HepG2 (cell line): ENCODE measurements around the gene SMTNL1. TPM values are rescaled to one million over a fixed set of nuclear protein-coding genes. Genes with fewer than 3 reads are reported as not detected.
A peak's percentile ranks its signal among the peaks of the same experiment; 100 is the strongest.

Experiments used
- ATAC-seq: fragments of 200-7000 bp; cut with Tn5 transposase; 3 replicates; pipeline ENCODE4 v1.9.1; 2020; ENCODE audit warnings: mild to moderate bottlenecking, moderate library complexity
- BruUV-seq: library from RNA; stranded (reverse); fragments of 400-500 nt; replicated peaks from 2 replicates; lab custom pipeline; 2021; lab: Mats Ljungman, UMichigan
- CTCF ChIA-PET: fragments of 300-600 bp; formaldehyde crosslinking; extraction: SDS; loops from one replicate; lab custom pipeline; 2021; ENCODE audit warnings: low total read pairs, inconsistent platforms, low intra/inter-chr PET ratio; lab: Yijun Ruan, JAX
- POLR2A ChIA-PET: fragments of 350-600 bp; sonication (Branson Sonifier 250); formaldehyde crosslinking; loops from one replicate; lab custom pipeline; 2020; ENCODE audit warnings: antibody characterized with exemption, inconsistent platforms; lab: Yijun Ruan, JAX
- DNase-seq: peaks from one replicate; pipeline ENCODE4 v3.0.0-alpha.2; 2015; ENCODE audit warnings: low spot score
- FAIRE-seq: peaks from 3 replicates; lab custom pipeline; 2011; peaks lifted over from hg19 to GRCh38; lab: Jason Lieb, UNC
- H2AFZ ChIP-seq: one replicate; pipeline ENCODE4 v1.6.1; 2011; ENCODE audit warnings: low read length, inconsistent platforms
- H3K27ac ChIP-seq: fragments of 300-600 bp; 3 replicates; pipeline ENCODE4 v1.8.0; 2011; ENCODE audit warnings: mixed run types, mild to moderate bottlenecking, mixed read lengths, low read length, inconsistent platforms; ENCODE audit not compliant: insufficient read depth; ENCODE audit errors: extremely low read length
- H3K27me3 ChIP-seq, 2 experiments: fragments of 200-600 bp in 1 of 2; 2 replicates in 1 of 2; 3 replicates in 1 of 2; pipeline versions ENCODE4 v1.6.0 to v1.8.0; 2011; ENCODE audit warnings: low read length in 2 of 2, mild to moderate bottlenecking in 2 of 2, moderate library complexity in 2 of 2, inconsistent platforms in 1 of 2; ENCODE audit not compliant: insufficient read depth in 2 of 2, control insufficient read depth in 1 of 2
- H3K36me3 ChIP-seq, 2 experiments: fragments of 200-600 bp in 1 of 2; replicated peaks in 1 of 2; 2 replicates in 1 of 2; 3 replicates in 1 of 2; pipeline versions ENCODE4 v1.5.1 to v1.8.0; 2011; ENCODE audit warnings: low read length in 2 of 2, inconsistent platforms in 1 of 2; ENCODE audit not compliant: insufficient read depth in 2 of 2, control insufficient read depth in 1 of 2
- H3K4me1 ChIP-seq: 2 replicates; pipeline ENCODE4 v1.5.1; 2012; ENCODE audit warnings: low read length, inconsistent platforms; ENCODE audit not compliant: insufficient read depth
- H3K4me2 ChIP-seq: 2 replicates; pipeline ENCODE4 v1.6.0; 2011; ENCODE audit warnings: low read depth, low read length, inconsistent platforms
- H3K4me3 ChIP-seq, 3 experiments: fragments of 200-600 bp in 1 of 3; sonication (generic), shearing (Covaris generic) in 1 of 3; replicated peaks in 1 of 3; 2 replicates each; pipeline ENCODE4 v1.5.1; 2011 to 2016; ENCODE audit warnings: low read length in 3 of 3, inconsistent platforms in 2 of 3, low read depth in 2 of 3, mild to moderate bottlenecking in 2 of 3, control low read depth in 1 of 3, mixed read lengths in 1 of 3; ENCODE audit not compliant: insufficient read depth in 1 of 3
- H3K79me2 ChIP-seq: one replicate; pipeline ENCODE4 v1.6.1; 2011; ENCODE audit warnings: low read length, inconsistent platforms; ENCODE audit not compliant: insufficient read depth
- H3K9ac ChIP-seq: 2 replicates; pipeline ENCODE4 v1.6.0; 2011; ENCODE audit warnings: mild to moderate bottlenecking, low read depth, low read length, inconsistent platforms; ENCODE audit not compliant: insufficient read depth
- H3K9me3 ChIP-seq: 2 replicates; pipeline ENCODE4 v1.5.1; 2012; ENCODE audit warnings: mild to moderate bottlenecking, low read length
- H4K20me1 ChIP-seq: 2 replicates; pipeline ENCODE4 v1.6.0; 2011; ENCODE audit warnings: inconsistent platforms, mild to moderate bottlenecking, low read length, moderate library complexity; ENCODE audit not compliant: insufficient read depth
- ATF4 ChIP-seq, 2 experiments: fragments of 450-650 bp in 1 of 2; sonication (generic) in 1 of 2; formaldehyde crosslinking; IDR thresholded peaks; 2 replicates each; pipeline versions ENCODE4 v1.5.0 to v1.8.0; 2020 to 2022; ENCODE audit warnings: mild to moderate bottlenecking in 1 of 2, missing genetic modification reagents in 1 of 2
- CEBPB ChIP-seq: IDR thresholded peaks from 2 replicates; pipeline ENCODE4 v1.6.1; 2011; ENCODE audit warnings: low read depth, low read length, improper control_type of control experiment, borderline replicate concordance
- CREM ChIP-seq, 2 experiments: sonication (generic) in 1 of 2; formaldehyde crosslinking in 1 of 2; IDR thresholded peaks; 2 replicates each; pipeline versions ENCODE4 v1.4.0 to v1.6.1; 2016 to 2020; ENCODE audit warnings: antibody characterized with exemption in 1 of 2, mild to moderate bottlenecking in 1 of 2, missing genetic modification reagents in 1 of 2
- PAWR ChIP-seq: sonication (generic); formaldehyde crosslinking; IDR thresholded peaks from 2 replicates; pipeline ENCODE4 v1.4.0; 2020; ENCODE audit warnings: missing genetic modification reagents, mild to moderate bottlenecking, borderline replicate concordance
- SMAD9 ChIP-seq: sonication (generic); formaldehyde crosslinking; IDR thresholded peaks from 2 replicates; pipeline ENCODE4 v1.5.1; 2020; ENCODE audit warnings: mild to moderate bottlenecking, missing genetic modification reagents
- SMARCE1 ChIP-seq: fragments of 450-650 bp; IDR thresholded peaks from 2 replicates; pipeline ENCODE4 v1.6.1; 2017; ENCODE audit warnings: borderline replicate concordance
- ZBTB49 ChIP-seq: sonication (generic); formaldehyde crosslinking; IDR thresholded peaks from 2 replicates; pipeline ENCODE4 v1.4.0; 2020; ENCODE audit warnings: missing genetic modification reagents, borderline replicate concordance
- ZNF101 ChIP-seq: sonication (generic); formaldehyde crosslinking; IDR thresholded peaks from 2 replicates; pipeline ENCODE4 v1.4.0; 2020; ENCODE audit warnings: mild to moderate bottlenecking, low read depth, missing genetic modification reagents, borderline replicate concordance
- ZNF136 ChIP-seq: sonication (generic); formaldehyde crosslinking; IDR thresholded peaks from 2 replicates; pipeline ENCODE4 v1.8.1; 2022; ENCODE audit warnings: low read depth, mild to moderate bottlenecking, moderate library complexity, missing genetic modification reagents
- ZNF30 ChIP-seq: sonication (generic); formaldehyde crosslinking; IDR thresholded peaks from 2 replicates; pipeline ENCODE4 v1.5.0; 2020; ENCODE audit warnings: mild to moderate bottlenecking, missing genetic modification reagents
- WGBS: methylation state at CpG from one replicate; pipeline ENCODE4 v1.1.6; 2017; ENCODE audit warnings: low lambda C conversion rate; 5-methylcytosine and 5-hydroxymethylcytosine counted together
- in situ Hi-C: cut with HindIII; loops from 2 replicates; pipeline ENCODE4 v1.10.0; 2017; ENCODE audit warnings: low pct_unique_long_range_greater_than_20kb; ENCODE audit not compliant: extremely low pct_ligation_motif_present
- intact Hi-C: fragments of 100-400 bp; cut with micrococcal nuclease; formaldehyde crosslinking; loops from one replicate; pipeline ENCODE4 v1.10.0; 2022; ENCODE audit not compliant: unreplicated experiment
- polyA plus RNA-seq, 8 experiments: library from polyadenylated mRNA; depleted of rRNA in 3 of 8; stranded (reverse) in 7 of 8; unstranded in 1 of 8; fragments of >200 nt; fragmentation: Illumina TruSeq in 4 of 8; extraction: Trizol in 4 of 8; gene quantifications; 2 replicates each; pipeline versions ENCODE4 v1.2.1 to v1.2.3, GENCODE V29; 2011 to 2016; ENCODE audit warnings: low read depth in 4 of 8, missing spikeins in 1 of 8, mixed read lengths in 1 of 8; ENCODE audit not compliant: insufficient read depth in 1 of 8
- total RNA-seq, 5 experiments: library from RNA; depleted of rRNA; stranded (reverse); fragments of >200 nt; fragmentation: Illumina TruSeq; extraction: Trizol; gene quantifications; 2 replicates each; pipeline ENCODE4 v1.2.3, GENCODE V29; 2016; ENCODE audit warnings: low read depth in 1 of 5

SMTNL1 gene
- total and polyA plus RNA-seq, 2 of the 13 experiments (the other 11 are each of a cell fraction or from before 2014, with no cell fraction given), result 0.04 TPM; not detected in 1

- peak in 1 of 2 experiments; percentile 79; a peak in 2 of 4 replicates for TF ChIP-seq ATF4 (CRISPR knock-in tag; IDR thresholded peaks at IDR 0.05)
Observed at GRCh38 chr11:57552479-57552878, 15.1 kb downstream of the SMTNL1 start (continued).

GRCh38 chr11:57555393-57555792 is 18.0 kb downstream of the SMTNL1 start:
- WGBS, result 80% methylated on average over 2 of the region's 2 CpGs
- POLR2A ChIA-PET, result no interaction called here
- no TSS peak for BruUV-seq

GRCh38 chr11:57556041-57556440 is 18.6 kb downstream of the SMTNL1 start:
- Histone ChIP-seq H3K4me3 (no peak overlapping the region), H4K20me1 (no peaks in the 10 kb centered on the region), H3K79me2 (no peaks in the 10 kb centered on the region), H3K36me3 (peaks cover 1 to 3% of the 10 kb centered on the region in 2 experiments; a peak in 1 of 5 replicates), H2AFZ (no peak overlapping the region), H3K27ac (no peak overlapping the region), H3K4me1 (peaks cover 17% of the 10 kb centered on the region), H3K9me3 (no peaks in the 10 kb centered on the region), H3K9ac (no peak overlapping the region), H3K27me3 (no peaks in the 10 kb centered on the region), H3K4me2 (no peak overlapping the region)
- TF ChIP-seq ZNF30 (CRISPR knock-in tag), result no peak
- no peak for TF ChIP-seq ZNF136 (CRISPR knock-in tag)
- TF ChIP-seq SMARCE1, result no peak
- TF ChIP-seq PAWR (CRISPR knock-in tag), result no peak
- TF ChIP-seq CREM (IDR thresholded peaks at IDR 0.05), result no peak
- TF ChIP-seq CREM (CRISPR knock-in tag; IDR thresholded peaks at IDR 0.05), result no peak
- TF ChIP-seq ZNF101 (CRISPR knock-in tag), result no peak
- no peak for TF ChIP-seq ZBTB49 (CRISPR knock-in tag)
- in situ Hi-C loops, result no loop called here
- FAIRE-seq (no peak), DNase-seq (no peak), ATAC-seq (no peak)
- CTCF ChIA-PET, result no interaction called here
- no TSS peak for BruUV-seq
- intact Hi-C loops, result no loop called here
- POLR2A ChIA-PET, result no interaction called here
- WGBS, result 83% methylated on average over 8 of the region's 8 CpGs

More at GRCh38 chr11:57555393-57555792, 18.0 kb downstream of the SMTNL1 start:
- no peak overlapping the region for H3K9ac ChIP-seq
- TF ChIP-seq SMAD9 (CRISPR knock-in tag), result no peak
- TF ChIP-seq CEBPB, result peak; percentile 23; the same call in 1 of the 2 replicates
- H3K4me3 ChIP-seq, result no peak overlapping the region
- ATAC-seq (no peak), DNase-seq (no peak), FAIRE-seq (no peak)
- H3K9me3 ChIP-seq, result no peaks in the 10 kb centered on the region
- H3K4me1 ChIP-seq, result peaks cover 17% of the 10 kb centered on the region
- no peaks in the 10 kb centered on the region for H3K79me2 ChIP-seq
- no peaks in the 10 kb centered on the region for H3K27me3 ChIP-seq
- intact Hi-C loops (no loop called here), in situ Hi-C loops (no loop called here)
- no peak overlapping the region for H3K4me2 ChIP-seq
- H3K27ac ChIP-seq, result no peak overlapping the region
- no peak overlapping the region for H2AFZ ChIP-seq
- H3K36me3 ChIP-seq, result peaks cover 1 to 8% of the 10 kb centered on the region in 2 experiments; a peak in 1 of 5 replicates
- H4K20me1 ChIP-seq, result no peaks in the 10 kb centered on the region
- CTCF ChIA-PET, result no interaction called here
